HG03565 (cell line): ENCODE results near the gene FOXC1.

Experiments
- ATAC-seq: cut with Tn5 transposase; IDR thresholded peaks from one replicate; pipeline ENCODE4 v1.9.1; 2021; ENCODE audit warnings: mild to moderate bottlenecking, moderate library complexity; ENCODE audit not compliant: unreplicated experiment

The FOXC1 gene

DNA sequence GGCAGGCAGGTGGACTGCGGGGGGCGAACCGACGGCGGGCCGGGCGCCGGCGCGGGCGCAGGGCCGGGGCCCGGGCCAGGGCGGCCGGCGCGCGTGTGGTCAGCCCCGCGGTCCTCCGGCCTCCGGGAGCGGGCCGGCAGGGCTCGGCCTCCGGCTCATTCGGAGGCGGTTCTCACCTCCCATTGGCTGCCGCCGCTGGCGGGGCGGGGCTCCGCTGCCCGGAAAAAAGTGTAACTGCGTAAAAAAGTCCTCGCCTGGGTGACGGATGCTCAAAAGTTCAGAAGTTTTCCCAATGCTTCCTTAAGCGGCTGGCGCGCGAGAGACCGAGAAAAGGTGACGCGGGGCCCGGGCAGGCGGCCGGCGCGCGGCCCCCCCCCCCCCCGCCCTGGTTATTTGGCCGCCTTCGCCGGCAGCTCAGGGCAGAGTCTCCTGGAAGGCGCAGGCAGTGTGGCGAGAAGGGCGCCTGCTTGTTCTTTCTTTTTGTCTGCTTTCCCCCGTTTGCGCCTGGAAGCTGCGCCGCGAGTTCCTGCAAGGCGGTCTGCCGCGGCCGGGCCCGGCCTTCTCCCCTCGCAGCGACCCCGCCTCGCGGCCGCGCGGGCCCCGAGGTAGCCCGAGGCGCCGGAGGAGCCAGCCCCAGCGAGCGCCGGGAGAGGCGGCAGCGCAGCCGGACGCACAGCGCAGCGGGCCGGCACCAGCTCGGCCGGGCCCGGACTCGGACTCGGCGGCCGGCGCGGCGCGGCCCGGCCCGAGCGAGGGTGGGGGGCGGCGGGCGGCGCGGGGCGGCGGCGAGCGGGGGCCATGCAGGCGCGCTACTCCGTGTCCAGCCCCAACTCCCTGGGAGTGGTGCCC is at the start of gene FOXC1:
FOXC1 (plus strand) TSS at position 268 of the 849 bp plus-strand sequence; CDS start at position 799, 531 bp downstream.
- ATAC-seq: peak; percentile 46

DNA sequence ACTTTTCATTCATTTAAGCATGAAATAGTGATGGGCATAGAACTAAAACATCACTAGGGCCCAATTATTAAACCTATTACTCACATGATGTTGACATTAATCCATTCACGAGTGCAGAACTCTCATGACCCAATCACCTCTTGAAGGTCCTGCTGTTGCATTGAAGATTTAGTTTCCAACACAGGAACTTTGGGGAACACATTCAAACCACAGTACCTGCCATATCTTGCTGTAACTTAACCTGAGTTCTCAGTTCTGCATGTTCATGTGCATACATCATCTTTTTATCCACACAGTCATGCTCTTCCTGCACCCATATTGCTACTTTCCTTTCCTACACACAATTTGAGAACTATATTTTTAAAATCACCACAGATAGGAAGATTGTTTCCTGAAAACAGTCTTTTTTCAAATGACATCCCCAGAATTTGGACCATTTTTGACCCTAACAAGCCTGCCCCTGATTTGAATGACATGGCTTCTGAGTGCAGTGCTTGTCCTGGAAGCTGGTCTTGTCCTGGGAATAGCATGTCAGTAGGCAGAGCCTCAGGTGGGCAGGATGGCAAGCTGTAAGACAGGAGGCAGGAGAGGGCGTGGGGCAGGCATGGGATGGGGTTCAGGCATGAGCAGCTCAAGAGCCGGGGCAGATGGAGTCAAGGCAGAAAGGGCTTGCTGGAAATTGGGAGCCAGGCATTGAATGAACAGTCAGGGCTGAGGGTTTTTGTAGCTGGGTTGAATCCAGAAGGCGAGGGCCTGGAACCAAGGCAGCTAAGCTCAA is 49.2 kb upstream of the FOXC1 start:
- ATAC-seq: no peak

DNA sequence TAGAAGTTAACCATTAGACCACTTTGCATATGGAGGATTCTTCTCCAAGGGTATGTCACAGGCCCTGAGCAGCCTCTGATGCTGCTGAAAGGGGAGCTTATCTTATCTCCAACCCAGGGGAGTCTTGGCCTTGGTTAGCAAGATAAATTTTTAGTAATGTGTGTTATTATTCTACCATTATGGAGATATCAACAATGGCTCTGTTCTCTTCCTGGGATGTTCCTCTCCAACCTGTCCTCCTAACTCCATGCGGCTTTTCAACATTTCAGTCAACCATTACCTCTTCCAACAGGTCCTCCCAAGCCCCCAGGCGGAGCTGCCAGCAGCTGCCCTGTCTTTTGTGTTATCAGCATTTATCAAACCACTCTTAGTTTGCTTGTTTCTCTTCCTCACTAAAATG is 48.4 kb upstream of the FOXC1 start:
- no peak for ATAC-seq

DNA sequence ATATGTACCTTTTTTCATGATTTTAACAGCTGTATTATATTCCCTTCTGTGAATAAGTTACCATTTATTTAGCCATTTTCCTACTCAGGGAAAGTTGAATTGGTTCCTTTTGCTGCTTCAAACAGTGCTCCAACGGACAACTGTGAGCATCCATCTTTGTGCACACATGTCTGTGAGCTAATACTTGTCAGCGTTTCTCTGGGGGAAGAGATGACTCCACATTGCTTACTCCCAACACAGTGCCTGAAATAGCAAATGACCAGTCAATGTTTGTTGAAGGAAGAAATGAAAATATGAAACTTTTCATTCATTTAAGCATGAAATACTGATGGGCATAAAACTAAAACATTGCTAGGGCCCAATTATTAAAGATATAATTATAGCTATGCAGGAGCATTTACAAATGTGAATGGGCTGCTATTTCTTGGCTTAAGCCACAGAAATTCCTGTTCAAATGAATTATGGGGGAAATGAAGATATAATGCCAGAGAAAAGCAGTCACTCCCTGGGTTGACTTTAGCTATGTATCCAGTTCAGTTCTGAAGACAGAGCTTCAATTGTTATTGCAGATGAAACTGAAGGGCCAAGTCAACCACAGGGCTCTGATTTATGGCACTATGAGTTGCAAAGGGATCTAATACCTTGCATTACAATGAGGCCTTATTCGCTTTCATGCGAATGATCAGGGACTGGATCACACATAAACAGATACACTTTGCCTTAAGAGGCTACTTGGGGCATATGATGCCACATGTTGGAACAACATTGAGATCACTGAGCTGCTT is 47.4 kb upstream of the FOXC1 start:
- no peak for ATAC-seq

DNA sequence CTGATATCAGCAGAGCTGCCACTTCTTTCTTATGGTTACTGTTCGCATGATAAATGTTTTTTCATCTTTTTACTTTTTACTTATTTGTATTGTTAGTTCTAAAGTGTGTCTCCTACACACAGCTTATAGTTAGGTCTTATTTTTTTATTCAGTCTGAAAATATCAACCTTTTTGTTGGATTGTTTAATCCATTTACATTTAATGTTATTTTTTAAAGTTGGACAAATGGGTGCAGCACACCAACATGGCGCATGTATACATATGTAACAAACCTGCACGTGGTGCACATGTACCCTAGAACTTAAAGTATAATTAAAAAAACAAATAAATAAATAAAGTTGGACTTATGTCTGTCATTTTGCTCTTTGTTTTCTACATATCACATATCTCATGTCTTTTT is 40.3 kb upstream of the FOXC1 start:
- ATAC-seq: no peak

DNA sequence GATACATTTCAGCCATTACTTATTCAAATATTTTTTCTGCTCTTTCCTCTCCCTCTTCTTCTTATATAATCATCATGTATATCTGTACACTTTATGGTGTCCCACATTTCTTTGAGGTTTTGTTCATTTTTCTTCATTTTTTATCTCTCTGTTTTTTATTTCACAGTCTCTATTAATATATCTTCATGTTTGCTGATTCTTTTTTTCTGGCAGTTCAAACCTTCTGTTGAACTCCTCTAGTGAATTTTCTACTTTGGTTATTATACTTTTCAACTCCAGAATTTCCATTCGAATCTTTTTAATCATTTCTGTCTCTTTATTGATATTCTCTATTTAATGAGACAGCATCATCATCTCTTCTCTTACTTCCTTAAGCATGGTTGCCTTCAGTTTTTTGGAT is 38.9 kb upstream of the FOXC1 start:
- ATAC-seq: no peak

DNA sequence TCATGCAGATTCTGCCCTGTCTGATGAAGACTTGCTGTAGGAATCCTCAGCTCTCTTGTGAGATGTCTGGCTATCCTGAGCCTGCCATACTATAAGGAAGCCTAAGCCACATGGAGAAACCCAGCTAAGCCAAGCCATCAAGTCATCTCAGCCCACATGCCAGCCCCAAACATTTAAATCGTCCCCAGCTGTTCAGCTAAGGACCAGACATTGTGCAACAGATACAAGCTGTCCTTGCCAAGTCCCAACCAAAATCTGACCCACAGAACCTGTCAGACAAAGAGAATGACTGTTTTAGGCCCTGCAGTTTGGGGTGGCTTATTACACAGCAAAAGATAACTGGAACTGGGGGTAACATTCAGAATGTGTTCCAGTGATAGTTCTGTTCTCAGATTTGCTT is 36.8 kb upstream of the FOXC1 start:
- no peak for ATAC-seq

DNA sequence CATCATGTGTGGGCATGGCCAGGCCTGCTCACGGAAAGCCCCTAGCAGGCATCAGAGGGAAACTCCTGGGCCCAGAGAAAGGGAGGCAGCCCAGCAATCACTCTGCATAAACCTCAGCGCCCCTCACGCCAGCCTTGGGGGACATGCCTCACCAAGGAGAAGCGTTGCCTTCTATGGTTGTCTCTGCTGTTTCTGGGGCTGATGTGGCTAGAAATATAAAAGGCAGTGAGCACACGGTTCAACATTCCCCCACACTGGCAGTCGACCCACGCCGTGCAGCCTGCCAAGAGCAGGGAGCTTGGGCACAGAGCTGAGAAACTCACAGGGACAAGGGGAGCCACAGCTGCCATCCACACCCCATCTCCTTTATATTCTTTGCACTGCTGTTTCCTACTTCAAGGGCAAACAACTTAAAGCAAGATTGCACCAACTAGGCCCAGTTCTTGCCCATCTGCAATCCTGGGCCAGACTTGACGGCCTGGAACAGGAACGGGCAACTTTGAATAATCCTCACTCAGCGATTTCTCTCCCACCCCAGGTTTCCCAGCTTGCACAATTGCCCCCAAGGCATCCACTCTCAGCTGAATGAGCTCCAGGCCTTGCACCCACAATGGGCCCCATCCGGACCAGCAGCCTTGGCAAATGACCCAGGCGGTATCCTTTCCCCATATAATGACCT is 35.5 kb upstream of the FOXC1 start:
- no peak for ATAC-seq

DNA sequence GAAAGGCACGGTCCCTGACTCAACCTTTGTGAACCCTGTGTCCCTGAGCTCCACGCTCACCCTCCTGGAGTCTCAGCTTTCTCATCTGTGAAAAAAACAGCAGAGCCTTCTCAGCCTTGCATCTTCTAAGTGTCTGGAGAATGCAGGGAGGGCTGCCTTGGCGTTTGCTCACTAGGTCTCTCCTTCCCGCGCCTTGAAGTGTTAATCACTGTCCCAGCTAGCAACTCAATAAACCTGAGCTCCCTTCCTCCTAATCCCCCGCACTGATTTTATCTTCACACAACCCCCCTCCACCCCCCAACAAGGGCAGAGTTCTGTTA is 34.9 kb upstream of the FOXC1 start:
- no peak for ATAC-seq

DNA sequence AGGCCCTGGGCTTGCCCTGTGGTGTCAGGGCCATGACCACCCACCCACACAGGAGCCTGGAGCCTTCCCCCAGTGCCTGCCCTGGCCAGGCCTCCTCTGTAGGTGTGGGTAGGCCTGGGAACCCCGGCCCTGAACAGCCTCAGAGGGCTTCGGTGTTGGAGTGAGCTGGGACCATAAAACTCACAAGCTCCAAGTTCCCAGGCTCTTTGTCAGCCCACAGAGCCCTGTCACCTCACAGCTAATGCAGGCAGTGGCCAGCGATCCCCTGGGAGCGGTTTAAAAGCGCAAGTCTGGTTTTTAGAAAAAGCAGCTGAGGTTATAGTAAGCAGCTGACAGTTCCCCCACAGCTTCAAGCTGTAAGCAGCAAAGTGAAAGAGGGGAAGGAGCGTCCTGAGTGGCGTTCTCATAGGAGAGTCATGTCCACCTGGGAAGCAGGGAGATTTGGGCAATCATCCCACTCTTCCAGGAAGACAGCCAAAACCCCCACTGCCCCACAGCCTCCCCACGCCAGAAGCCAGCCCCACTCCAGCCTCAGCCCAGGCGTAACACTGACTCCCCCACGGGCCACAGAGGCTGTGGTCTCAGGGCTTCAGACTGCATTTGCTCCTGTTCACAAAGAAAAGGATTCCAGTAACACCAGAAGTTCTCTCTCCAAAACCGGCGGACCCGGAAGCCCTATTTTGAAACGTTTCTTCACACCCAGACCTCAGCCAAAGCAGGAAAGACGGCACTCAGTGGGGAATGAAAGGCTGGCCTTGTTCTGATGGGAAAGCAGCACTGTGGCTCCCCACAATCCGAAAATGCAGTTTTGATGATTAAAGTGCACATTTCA is 34.3 kb upstream of the FOXC1 start:
- no peak for ATAC-seq

DNA sequence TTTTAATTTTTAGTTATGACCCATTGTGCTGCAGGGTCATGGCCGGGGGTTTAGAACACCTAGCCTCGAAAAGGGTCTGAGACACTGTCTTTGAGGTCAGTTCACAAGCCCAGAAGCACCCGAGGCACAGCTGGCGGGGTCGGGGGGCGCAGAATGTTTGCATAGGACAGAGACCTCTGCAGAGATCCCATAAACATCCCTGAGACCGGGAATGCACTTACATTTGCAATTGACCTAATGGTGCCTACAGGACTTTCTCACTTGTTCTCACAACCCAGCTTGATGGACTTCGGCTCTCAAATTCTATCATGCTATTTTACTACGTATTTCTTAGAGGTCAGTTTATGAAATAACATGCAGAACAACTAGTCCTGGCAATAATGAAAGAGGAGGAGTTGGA is 33.5 kb upstream of the FOXC1 start:
- no peak for ATAC-seq

DNA sequence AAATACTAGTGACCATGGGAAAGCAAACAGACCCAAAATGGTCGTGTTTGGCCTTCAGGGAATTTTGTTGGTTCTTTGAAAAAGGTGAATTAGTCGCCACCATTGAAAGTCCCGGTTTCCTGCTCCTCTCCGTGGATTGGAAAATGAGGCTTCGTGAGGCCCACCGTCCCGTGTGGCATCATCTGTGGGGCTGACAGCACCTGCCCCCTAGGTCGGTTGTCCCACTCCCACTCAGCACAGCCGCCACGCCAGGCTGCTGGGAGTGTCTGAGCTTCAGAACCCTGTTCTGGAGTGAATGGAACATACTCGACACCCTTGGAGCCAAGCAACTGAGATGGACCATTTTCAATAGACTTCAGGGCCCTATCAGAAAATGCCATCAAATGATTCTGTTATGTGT is 33.0 kb upstream of the FOXC1 start:
- no peak for ATAC-seq

DNA sequence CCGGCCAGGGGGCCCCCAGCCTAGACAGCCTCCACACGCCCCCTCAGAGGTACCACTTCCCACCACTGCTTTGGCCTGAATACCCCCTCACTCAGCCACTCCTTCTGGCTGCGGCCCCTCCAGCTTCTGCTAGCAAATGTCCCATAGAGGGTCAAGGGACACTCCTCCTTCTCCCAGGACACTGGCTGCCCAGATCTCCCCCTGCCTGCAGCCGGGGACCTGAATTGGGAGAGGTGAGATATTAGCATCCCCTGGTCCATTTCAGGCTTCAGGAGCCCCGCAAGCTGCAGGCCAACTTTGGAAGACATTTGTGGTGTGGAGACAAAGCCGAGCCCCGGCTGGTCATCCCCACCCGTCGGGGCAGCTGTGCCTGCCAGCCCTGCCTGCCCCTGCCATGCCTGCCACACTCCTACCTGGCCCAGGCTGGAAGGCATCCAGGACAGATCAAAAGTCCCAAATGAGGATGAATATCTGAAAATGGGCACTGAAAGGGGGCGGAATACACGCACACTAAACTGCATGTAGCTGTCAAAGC is 32.5 kb upstream of the FOXC1 start:
- ATAC-seq: no peak

DNA sequence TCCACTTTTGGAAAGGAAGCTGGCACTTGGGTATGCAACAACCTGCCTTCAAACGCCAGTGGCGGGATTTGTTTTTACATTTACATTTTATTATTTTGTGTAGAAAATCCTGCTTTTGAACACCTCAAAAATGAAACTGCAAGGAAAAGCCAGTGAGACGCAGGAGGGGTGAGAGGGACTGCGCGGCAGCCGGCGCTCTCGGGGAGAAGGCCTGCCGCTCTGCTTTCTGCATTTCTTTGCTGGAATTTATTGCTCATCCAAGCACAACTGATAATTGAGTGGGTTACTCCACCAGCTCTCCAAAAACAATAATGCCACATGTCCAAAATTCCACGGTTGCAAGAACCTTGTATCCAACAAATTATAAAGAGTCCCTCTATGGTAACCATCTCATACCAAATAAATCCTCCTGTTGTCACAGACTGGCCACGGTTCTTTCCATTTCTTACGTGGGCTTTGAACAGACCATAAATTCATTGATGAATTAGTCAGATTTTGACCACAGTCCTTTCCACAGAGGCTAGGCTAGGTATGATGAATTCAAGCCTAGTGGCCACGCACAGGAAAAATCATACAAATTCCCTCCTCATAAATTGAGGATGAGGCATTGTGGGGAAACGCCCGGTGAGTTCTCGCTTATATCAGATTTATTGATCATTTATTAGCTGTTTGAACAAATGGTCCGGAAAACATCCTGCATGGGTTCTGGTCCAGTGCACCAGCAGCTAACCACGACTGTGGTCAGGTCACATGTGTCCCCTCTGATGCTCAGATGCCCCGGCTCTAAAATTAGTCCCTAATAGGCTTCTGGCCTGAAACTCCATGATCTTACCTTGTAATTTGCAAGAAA is 31.6 kb upstream of the FOXC1 start:
- ATAC-seq: no peak

DNA sequence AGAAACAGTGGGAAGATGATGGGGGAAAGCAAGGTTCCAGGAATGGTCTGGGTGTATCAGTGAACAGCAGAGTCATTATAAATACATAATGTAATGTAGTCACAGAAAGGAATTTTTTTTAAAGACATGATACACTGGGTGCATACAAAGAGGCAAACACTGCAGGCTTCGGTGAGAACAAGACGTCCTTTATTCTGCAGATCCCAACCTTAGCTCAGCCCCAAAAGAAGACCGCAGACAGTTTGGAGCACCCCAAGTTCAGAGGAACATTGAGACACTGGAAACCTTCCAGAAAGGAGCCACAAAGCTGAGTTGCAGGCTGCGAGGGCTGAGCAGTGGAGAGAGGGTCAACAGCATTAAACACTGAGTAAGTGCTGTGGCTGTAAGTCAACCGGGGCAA is 30.6 kb upstream of the FOXC1 start:
- ATAC-seq: no peak

DNA sequence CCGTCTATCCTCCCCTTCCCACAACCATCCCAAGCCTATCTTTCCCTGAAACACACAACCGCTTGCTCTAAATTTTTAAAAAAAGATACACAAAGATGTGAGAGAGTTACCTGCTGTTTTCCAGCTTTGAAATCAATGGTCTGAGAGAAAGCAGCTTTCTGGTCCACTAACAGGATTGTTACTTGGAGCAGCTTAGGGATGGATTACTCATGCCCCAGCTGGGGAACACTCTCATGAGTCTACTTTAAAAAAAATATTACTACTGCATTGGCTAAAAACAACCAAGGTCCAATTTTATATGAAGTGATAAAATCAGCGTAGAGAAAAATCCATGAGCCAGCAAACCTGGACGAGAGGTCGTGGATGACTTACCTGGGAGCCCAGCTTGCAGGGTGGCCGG is 29.6 kb upstream of the FOXC1 start:
- no peak for ATAC-seq

DNA sequence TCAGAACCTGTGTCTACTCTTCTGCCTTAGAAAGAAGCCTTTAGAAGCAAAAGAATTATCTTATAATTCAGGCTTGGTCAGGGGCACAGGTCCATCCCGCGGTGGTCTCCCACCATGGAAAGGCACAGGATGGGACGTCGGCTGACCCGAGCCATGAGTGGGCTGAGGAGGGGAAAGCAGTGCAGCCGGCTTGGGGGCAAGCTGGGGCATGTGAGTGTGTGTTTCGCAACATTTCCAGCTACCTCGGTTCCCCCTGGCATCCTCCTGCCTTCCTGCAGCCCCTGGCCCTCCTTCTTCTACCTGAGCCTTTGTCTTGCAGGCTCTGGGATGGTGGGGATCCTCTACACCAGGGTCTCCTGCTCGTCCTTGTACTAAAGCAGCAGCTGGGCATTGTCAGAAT is 29.1 kb upstream of the FOXC1 start:
- no peak for ATAC-seq

DNA sequence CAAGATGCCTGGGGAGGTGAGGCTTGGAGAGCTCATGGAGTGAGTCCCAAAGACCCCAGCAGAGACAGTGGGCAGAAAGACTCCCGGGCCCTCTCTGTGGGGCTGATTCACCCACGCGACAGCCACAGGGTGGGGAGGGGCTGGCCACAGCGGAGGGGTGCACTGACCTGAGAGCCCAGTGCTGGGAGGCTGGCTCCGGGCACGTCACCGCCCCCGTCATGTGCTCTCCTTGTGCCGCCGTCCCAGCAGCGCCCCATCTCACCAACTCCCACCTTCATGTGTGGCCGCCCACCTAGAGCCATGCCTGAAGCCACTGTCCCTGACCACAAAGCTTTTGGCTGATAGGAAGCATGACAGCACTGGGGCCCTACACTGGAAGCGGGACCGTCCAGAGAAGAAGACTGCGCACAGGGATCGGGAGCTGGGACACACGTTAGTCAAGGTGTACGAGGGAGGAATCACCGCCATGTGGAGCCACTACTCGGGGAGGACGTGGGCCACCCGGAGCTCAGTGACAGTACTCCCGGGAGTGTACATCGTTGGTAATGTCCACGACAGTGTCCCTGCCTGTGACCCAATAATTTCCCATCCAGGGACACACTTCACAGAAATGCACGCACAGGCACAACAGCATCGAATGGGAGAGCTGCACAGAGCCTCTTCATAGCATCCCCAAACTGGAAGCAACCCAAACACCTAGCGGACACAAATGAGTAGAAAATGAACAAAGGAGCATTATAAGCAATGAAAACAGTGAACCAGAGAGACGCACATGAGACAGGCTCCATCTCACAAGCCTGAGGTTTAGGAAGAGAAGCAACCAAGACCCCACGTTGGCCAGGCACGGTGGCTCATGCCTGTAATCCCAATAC is 28.4 kb upstream of the FOXC1 start:
- no peak for ATAC-seq
